HepG2 (cell line): Measurements from ENCODE around the gene HDLBP. TPM values are rescaled to one million over a fixed set of nuclear protein-coding genes. Genes with fewer than 3 reads are reported as not detected.
A peak's percentile ranks its signal among the peaks of the same experiment; 100 is the strongest.

Source experiments
- ARHGAP35 ChIP-seq: sonication (generic); formaldehyde crosslinking; IDR thresholded peaks from 2 replicates; pipeline ENCODE4 v1.9.0; 2022; ENCODE audit warnings: mild to moderate bottlenecking, inconsistent platforms, moderate library complexity, missing genetic modification reagents, borderline replicate concordance
- ATF7 ChIP-seq, 2 experiments: fragments of 450-650 bp in 1 of 2; sonication (generic) in 1 of 2; formaldehyde crosslinking in 1 of 2; IDR thresholded peaks; 2 replicates each; pipeline versions ENCODE4 v1.4.0 to v1.6.1; 2016 to 2020; ENCODE audit warnings: antibody characterized with exemption in 1 of 2, mild to moderate bottlenecking in 1 of 2, missing genetic modification reagents in 1 of 2
- CAMTA2 ChIP-seq: sonication (generic); formaldehyde crosslinking; IDR thresholded peaks from 2 replicates; pipeline ENCODE4 v1.4.0; 2020; ENCODE audit warnings: mild to moderate bottlenecking, missing genetic modification reagents, borderline replicate concordance
- CHCHD3 ChIP-seq: sonication (generic); formaldehyde crosslinking; IDR thresholded peaks from 2 replicates; pipeline ENCODE4 v1.8.0; 2022; ENCODE audit warnings: mild to moderate bottlenecking, missing genetic modification reagents, moderate library complexity
- HOXA5 ChIP-seq: sonication (generic); formaldehyde crosslinking; IDR thresholded peaks from 2 replicates; pipeline ENCODE4 v1.4.0; 2020; ENCODE audit warnings: missing genetic modification reagents
- NCOA5 ChIP-seq: sonication (generic); formaldehyde crosslinking; IDR thresholded peaks from 2 replicates; pipeline ENCODE4 v1.4.0; 2020; ENCODE audit warnings: missing genetic modification reagents
- RBFOX2 ChIP-seq: fragments of 200-400 bp; formaldehyde crosslinking; IDR thresholded peaks from 2 replicates; pipeline ENCODE4 v1.6.1; 2017; ENCODE audit warnings: low read depth, mild to moderate bottlenecking, low read length
- ZBTB7B ChIP-seq: sonication (generic); formaldehyde crosslinking; IDR thresholded peaks from 2 replicates; pipeline ENCODE4 v1.4.0; 2020; ENCODE audit warnings: missing genetic modification reagents
- ZC3H13 ChIP-seq: sonication (generic); formaldehyde crosslinking; IDR thresholded peaks from 2 replicates; pipeline ENCODE4 v1.8.1; 2023; ENCODE audit warnings: mild to moderate bottlenecking, missing genetic modification reagents, moderate library complexity
- ZFP41 ChIP-seq: sonication (generic); formaldehyde crosslinking; IDR thresholded peaks from 2 replicates; pipeline ENCODE4 v1.4.0; 2020; ENCODE audit warnings: mild to moderate bottlenecking, missing genetic modification reagents, borderline replicate concordance
- ZNF484 ChIP-seq: sonication (generic); formaldehyde crosslinking; IDR thresholded peaks from 2 replicates; pipeline ENCODE4 v1.5.1; 2020; ENCODE audit warnings: mild to moderate bottlenecking, low read depth, missing genetic modification reagents, borderline replicate concordance
- ZNF510 ChIP-seq: sonication (generic); formaldehyde crosslinking; IDR thresholded peaks from 2 replicates; pipeline ENCODE4 v1.4.0; 2020; ENCODE audit warnings: low read depth, mild to moderate bottlenecking, missing genetic modification reagents
- ZNF546 ChIP-seq: sonication (generic); formaldehyde crosslinking; conservative IDR thresholded peaks from 2 replicates; pipeline ENCODE4 v1.8.1; 2023; ENCODE audit warnings: mild to moderate bottlenecking, missing genetic modification reagents
- ZNF570 ChIP-seq: sonication (generic); formaldehyde crosslinking; IDR thresholded peaks from 2 replicates; pipeline ENCODE4 v1.4.0; 2020; ENCODE audit warnings: mild to moderate bottlenecking, missing genetic modification reagents, borderline replicate concordance
- ZNF598 ChIP-seq: sonication (generic); formaldehyde crosslinking; IDR thresholded peaks from 2 replicates; pipeline ENCODE4 v1.5.1; 2020; ENCODE audit warnings: mild to moderate bottlenecking, missing genetic modification reagents, borderline replicate concordance
- ZNF746 ChIP-seq: sonication (generic); formaldehyde crosslinking; IDR thresholded peaks from 2 replicates; pipeline ENCODE4 v1.8.0; 2022; ENCODE audit warnings: mild to moderate bottlenecking, missing genetic modification reagents
- polyA plus RNA-seq, 8 experiments: library from polyadenylated mRNA; depleted of rRNA in 3 of 8; stranded (reverse) in 7 of 8; unstranded in 1 of 8; fragments of >200 nt; fragmentation: Illumina TruSeq in 4 of 8; extraction: Trizol in 4 of 8; gene quantifications; 2 replicates each; pipeline versions ENCODE4 v1.2.1 to v1.2.3, GENCODE V29; 2011 to 2016; ENCODE audit warnings: low read depth in 4 of 8, missing spikeins in 1 of 8, mixed read lengths in 1 of 8; ENCODE audit not compliant: insufficient read depth in 1 of 8
- total RNA-seq, 5 experiments: library from RNA; depleted of rRNA; stranded (reverse); fragments of >200 nt; fragmentation: Illumina TruSeq; extraction: Trizol; gene quantifications; 2 replicates each; pipeline ENCODE4 v1.2.3, GENCODE V29; 2016; ENCODE audit warnings: low read depth in 1 of 5
- TF ChIP-seq, protein P1 (sequence below): sonication (generic); formaldehyde crosslinking; IDR thresholded peaks from 2 replicates; pipeline ENCODE4 v1.8.0; 2022; ENCODE audit warnings: mild to moderate bottlenecking, missing genetic modification reagents, borderline replicate concordance
- TF ChIP-seq, protein P2 (sequence below): sonication (generic); formaldehyde crosslinking; IDR thresholded peaks from 2 replicates; pipeline ENCODE4 v1.4.0; 2020; ENCODE audit warnings: mild to moderate bottlenecking, missing genetic modification reagents
- TF ChIP-seq, protein P3 (sequence below): sonication (generic); formaldehyde crosslinking; IDR thresholded peaks from 2 replicates; pipeline ENCODE4 v1.4.0; 2020; ENCODE audit warnings: missing genetic modification reagents

The HDLBP gene
- total and polyA plus RNA-seq, 2 of the 13 experiments (the other 11 are each of a cell fraction or from before 2014, with no cell fraction given), result 464 to 707 TPM

DNA sequence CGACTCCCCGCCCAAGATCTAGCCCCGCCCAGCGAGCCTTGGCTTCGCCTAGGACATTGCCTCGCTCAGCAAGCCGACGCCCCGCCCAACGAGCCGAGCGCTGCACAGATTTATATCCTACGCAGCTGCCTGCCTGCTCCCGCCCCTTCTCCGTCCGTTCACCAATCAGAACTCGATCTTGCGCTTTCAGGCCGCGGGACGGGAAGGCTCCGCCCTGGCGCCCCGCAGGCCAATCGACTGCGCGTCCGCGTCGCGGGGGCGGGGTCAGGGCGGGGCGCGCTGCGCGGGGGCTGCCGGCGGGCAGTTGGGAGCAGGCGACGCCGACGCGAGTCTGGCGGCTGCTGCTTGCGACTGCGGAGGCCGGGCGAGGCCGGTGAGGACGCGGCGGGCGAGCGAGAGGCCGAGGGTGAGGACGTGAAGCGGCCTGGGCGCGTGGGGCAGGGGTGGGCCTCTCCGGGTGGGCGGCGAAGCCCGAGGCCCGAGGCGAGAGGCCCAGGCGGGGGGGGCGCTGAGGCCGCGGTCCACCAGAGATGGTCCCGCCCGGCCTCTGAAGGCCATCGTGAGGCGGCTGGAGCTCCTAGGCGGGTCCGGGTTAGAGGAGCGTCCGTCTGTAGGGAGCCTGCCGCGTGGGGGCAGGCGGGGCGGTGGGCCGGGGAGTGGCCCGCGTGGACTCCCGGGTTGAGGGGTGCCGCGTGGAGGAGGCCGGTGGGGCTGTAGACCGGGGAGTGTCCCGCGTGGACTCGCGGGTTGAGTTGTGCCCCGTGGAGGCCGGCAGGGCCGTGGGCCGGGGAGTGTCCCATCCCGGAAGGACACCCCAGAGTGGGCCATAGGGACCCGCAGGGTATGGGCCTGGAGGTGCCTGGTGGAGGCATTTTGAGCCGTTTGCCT, 40.8 kb upstream of the HDLBP start, which contains the start of gene FARP2 (continued):
- no peak for TF ChIP-seq ZNF484 (CRISPR knock-in tag)
- TF ChIP-seq, protein P1, sequence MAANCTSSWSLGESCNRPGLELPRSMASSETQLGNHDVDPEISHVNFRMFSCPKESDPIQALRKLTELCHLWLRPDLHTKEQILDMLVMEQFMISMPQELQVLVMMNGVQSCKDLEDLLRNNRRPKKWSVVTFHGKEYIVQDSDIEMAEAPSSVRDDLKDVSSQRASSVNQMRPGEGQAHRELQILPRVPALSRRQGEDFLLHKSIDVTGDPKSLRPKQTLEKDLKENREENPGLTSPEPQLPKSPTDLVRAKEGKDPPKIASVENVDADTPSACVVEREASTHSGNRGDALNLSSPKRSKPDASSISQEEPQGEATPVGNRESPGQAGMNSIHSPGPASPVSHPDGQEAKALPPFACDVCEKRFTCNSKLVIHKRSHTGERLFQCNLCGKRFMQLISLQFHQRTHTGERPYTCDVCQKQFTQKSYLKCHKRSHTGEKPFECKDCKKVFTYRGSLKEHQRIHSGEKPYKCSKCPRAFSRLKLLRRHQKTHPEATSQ (CRISPR knock-in tag), result no peak
- TF ChIP-seq ZFP41 (CRISPR knock-in tag), result no peak
- 0 out of 2 replicates have a peak, but pooled peaks have one; percentile 34 for TF ChIP-seq ZC3H13 (CRISPR knock-in tag)
- 0 out of 2 replicates have a peak, but pooled peaks have one; percentile 57 for TF ChIP-seq ZBTB7B (CRISPR knock-in tag)
- TF ChIP-seq, protein P2, sequence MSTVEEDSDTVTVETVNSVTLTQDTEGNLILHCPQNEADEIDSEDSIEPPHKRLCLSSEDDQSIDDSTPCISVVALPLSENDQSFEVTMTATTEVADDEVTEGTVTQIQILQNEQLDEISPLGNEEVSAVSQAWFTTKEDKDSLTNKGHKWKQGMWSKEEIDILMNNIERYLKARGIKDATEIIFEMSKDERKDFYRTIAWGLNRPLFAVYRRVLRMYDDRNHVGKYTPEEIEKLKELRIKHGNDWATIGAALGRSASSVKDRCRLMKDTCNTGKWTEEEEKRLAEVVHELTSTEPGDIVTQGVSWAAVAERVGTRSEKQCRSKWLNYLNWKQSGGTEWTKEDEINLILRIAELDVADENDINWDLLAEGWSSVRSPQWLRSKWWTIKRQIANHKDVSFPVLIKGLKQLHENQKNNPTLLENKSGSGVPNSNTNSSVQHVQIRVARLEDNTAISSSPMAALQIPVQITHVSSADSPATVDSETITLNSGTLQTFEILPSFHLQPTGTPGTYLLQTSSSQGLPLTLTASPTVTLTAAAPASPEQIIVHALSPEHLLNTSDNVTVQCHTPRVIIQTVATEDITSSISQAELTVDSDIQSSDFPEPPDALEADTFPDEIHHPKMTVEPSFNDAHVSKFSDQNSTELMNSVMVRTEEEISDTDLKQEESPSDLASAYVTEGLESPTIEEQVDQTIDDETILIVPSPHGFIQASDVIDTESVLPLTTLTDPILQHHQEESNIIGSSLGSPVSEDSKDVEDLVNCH (CRISPR knock-in tag), result no peak
- peak; percentile 88; the same call in 1 of the 2 replicates for TF ChIP-seq CHCHD3
- no peak for TF ChIP-seq HOXA5 (CRISPR knock-in tag)
- TF ChIP-seq, protein P3, sequence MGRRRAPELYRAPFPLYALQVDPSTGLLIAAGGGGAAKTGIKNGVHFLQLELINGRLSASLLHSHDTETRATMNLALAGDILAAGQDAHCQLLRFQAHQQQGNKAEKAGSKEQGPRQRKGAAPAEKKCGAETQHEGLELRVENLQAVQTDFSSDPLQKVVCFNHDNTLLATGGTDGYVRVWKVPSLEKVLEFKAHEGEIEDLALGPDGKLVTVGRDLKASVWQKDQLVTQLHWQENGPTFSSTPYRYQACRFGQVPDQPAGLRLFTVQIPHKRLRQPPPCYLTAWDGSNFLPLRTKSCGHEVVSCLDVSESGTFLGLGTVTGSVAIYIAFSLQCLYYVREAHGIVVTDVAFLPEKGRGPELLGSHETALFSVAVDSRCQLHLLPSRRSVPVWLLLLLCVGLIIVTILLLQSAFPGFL (CRISPR knock-in tag), result no peak
- no peak for TF ChIP-seq ZNF510
- TF ChIP-seq ZNF746 (CRISPR knock-in tag), result no peak; the same call in 1 of the 2 replicates
- TF ChIP-seq ZNF570, result no peak
- TF ChIP-seq ATF7 (IDR thresholded peaks at IDR 0.05), result no peak
- no peak for TF ChIP-seq ATF7 (CRISPR knock-in tag; IDR thresholded peaks at IDR 0.05)
- TF ChIP-seq ZNF546 (CRISPR knock-in tag), result peak; percentile 86; the same call in 1 of the 2 replicates
- TF ChIP-seq CAMTA2 (CRISPR knock-in tag), result no peak
- TF ChIP-seq RBFOX2, result peak; percentile 87
- TF ChIP-seq NCOA5, result no peak
- no peak for TF ChIP-seq ARHGAP35 (CRISPR knock-in tag)
- TF ChIP-seq ZNF598 (CRISPR knock-in tag), result 0 out of 2 replicates have a peak, but pooled peaks have one; percentile 19
